EL (cell line): Measurements from ENCODE around the gene MARCHF10.
A peak's percentile ranks its signal among the peaks of the same experiment; 100 is the strongest.
"Not testable (repeated sequence)": the region's sequence is repeated elsewhere in the genome, so short reads cannot be mapped to it uniquely, and the experiment has no call there.

ENCODE experiments used
- DNase-seq: peaks from one replicate; pipeline ENCODE4 v3.0.0-alpha.2; 2016

MARCHF10 gene

DNA sequence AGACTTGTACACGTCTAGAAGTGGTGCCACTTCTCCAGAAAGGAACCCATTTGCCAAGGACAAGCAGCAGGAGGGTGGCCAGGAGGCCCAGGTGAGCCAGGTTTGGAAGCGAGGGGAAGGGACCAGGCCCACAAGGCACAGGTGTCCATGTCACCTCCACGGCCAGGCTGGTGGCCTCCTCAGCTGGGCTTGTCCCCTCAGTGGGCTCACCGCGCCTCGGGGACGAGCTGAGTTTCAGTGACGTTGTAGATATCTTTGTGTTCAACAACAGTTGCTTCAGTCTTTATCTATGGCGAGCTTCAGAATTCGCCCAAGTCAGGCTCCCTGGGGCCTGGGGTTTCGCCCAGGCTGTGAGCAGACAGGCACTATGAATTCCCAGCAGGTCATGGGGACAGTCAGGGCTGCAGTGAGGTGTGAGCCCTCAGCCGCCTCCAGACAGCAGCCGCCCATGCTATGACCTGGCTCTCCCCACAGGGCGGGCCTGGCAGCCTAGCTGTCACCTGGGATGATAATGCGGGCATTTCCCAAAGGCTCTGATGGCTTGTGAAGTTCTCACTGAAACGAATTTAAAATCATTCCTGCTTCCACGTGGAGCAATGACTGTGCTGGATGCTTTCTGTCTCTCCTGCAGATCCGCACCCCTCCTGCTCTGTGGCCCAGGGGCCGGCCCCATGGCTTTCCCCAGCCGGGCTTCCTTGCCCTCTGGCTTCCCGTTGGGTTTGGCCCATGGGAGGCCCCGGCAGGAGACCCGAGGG is 91.1 kb downstream of the MARCHF10 start:
- no peak for DNase-seq

GRCh38 chr17:62715882-62716390 is 92.2 kb downstream of the MARCHF10 start:
- DNase-seq: no peak

DNA sequence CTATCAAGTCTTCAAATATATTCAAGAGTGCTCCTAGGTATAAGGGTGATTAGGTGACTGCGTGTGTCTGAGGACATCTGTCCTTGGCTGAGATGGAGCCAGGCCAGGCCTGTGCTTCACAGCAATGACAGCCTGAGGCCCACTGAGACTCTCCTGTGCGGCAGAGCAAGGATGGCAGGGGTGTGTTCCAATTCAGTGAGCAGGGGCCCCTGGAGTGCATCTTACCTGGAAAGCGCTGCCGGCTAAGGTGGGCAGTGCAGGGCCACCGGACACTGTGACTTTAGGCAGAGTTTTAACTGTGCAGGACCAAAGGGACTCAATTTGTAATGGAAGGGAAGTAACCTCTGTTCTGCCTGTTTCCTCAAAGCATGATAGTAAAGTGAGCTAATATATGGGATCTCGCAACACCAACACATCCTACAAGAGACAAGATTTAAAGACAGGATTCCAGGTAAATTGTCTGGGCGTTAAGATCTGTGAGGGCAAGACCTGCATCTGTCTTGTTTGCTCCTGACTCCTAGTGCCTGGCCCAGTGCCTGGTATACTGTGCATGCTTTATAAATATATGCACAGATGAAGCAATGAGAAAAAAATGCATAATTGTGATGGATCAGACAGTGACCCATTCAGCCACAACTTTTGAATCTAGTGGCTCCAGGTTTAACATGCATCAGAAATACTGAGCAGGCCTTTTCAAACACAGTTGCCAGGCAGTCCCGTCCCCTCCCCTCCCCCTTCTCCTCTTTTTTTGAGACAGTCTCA is 93.9 kb downstream of the MARCHF10 start:
- DNase-seq: peak; percentile 76

GRCh38 chr17:62713086-62713881 is 94.8 kb downstream of the MARCHF10 start:
- no peak for DNase-seq

DNA sequence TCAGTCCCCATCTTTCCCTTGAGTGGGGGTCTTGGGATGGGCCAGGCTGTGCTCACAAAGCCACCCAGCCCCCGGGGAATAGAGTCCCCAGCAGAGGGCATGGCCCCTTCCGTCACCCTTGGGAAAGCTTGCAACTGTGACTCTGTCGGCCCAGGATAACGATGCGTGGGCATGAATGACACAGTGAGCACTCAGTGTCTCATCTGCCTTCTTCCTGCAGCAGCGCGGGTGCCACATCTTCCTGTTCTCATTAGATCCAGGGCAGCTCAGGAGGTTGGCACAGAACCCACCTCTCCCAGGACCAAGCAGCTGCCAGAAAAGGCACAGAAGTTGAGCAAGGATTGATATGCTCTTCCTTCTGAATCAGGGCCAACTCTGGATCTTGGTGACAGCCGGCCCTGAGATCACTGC is 95.9 kb downstream of the MARCHF10 start:
- no peak for DNase-seq

GRCh38 chr17:62708587-62708986 is 99.5 kb downstream of the MARCHF10 start:
- DNase-seq: no peak

DNA sequence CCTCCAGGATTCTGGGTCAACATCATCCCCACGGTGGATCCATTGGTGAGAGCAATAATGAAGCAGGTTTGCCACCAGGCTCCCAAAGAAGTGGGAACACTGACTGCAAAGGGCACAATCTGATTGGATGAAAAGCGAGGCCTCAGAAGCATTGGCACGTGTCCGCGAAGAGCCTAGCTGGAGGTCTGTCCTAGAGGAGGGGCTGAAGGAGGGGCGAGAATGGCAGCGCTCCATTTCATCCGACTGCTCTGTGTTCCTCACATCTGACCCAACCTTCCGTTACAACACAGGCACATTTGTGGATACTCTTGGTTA is 100.7 kb downstream of the MARCHF10 start:
- DNase-seq: no peak

DNA sequence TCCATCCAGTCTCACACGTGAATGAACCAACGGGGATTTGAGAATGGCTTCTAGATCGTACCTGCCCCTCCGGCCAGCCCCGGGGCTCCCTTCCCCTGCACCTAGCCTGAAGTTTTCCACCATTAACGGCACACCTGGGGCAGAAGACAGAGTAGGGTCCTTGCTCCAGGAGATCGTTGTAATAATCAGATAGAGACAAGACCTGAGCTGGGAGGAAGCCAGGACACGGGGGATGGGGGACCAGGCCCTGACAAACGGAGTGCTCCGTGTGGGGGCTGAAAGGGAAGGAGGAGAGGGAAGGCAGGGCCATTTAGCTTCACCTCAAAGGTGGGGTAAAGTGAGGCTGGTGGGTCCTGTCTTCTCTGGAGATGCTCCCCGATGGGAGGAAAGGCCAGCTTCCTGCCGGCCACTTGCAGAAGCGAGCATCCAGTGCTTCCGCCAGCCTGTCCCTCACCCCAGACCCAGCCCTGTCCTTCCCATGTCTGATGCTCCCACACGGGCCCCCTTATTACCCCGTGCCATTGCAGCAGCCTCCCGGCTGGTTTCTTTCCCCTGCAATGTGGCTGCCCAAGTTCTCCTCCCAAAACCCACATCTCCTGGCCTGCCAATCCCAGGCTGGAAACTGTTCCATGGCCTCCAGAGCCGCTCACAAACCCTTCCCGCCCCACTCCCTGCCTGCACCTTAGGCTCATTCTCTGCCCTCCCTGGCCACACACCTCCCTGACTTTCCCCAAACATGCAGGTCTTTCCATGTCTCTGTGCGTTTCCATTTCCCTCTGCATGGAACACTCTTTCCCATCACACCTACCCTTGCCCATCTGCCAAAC is 101.3 kb downstream of the MARCHF10 start:
- no peak for DNase-seq

DNA sequence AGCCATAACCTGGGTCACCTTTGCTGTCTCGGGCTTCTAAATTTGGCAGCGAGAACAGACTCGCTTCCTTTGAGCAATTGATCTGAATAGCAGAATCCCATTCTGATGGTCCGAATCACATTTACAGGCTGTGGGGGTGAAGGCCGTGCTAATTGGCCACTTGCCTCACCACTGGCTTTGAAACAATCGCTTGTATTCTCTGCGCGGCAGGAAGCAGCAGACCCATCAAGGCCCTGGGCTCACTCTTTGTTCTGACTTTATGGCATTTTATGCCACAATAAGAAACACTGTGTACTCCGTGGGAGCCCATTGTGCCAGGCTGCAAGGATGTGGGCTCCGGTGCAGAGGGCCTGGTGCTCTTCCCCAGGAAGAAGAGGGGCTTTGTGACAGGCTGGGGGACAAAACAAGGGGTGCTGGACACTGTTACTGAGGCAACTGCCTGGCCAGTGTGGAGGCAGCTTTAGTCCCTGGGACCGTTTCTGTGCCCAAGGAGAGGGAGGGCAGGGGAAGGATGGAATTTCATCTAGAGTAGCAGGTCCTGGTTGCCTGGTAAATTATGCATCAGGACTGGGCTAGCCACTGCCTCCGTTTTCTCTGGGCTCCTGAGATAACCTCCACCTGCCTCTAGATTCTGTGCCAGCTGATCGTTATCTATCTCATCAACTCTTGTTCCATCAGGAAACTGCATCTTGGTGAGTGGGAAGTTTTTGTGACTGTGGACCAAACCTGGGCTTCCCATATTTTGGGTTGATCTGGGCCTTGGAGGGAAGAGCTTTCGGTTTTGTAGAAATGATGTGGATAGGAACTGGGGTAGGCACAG is 102.1 kb downstream of the MARCHF10 start:
- peak; percentile 51 for DNase-seq

GRCh38 chr17:62705156-62705777 is 102.8 kb downstream of the MARCHF10 start:
- DNase-seq: peak; percentile 30

- peak; percentile 61 for DNase-seq
Observed at GRCh38 chr17:62704381-62704971, 103.6 kb downstream of the MARCHF10 start.

DNA sequence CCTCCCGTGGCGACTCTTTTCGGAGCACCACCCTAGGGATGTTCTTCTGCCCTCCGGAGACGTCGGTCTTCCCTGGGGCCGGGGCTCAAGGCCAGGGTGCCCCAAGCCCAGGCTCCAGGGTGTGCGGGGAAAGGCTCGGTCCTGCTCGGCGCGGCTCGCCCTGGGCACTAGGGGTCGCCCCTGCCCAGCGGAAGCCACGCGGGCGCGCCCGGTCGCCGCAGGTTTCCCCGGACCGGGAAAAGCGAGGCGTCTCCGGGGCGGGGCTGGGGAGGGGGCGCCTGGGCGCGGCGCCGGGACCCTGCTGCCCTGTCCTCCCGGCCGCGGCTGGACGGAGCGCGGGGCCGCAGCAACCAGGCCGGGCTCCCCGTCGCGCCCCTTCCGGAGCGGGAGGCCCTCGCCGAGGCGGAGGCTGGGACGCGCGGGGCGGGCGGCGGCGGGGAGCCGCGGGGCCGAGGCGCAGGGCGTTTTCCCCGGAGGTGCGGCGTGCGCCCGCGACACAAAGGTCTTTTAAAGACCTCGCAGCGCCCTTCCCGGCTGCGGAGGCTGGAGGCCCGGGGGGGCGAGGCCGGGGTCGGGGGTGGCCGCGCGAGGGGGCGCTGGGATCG is 104.2 kb downstream of the MARCHF10 start:
- DNase-seq: peak; percentile 72

- DNase-seq: peak; percentile 74
Observed at GRCh38 chr17:62703261-62703775, 104.8 kb downstream of the MARCHF10 start.

GRCh38 chr17:62702746-62703260 is 105.3 kb downstream of the MARCHF10 start:
- no peak for DNase-seq

DNA sequence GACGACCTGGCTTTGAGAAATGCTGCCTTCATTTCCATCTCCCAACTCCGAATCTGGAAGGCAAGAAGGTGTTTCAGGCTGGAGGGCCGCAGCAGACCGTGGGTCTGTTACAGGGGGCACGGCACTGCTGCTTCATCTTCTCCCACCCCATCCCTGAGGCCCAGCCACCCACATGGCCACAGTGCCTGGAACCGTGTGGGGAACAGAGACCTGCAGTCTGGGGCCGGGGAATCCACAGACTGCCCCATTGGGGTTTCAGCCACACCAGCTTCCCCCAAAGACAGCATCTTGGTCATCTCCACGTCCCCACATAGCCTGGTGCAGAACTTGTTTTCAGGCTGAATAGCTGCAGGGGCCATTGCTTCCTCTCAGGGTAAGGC is 106.4 kb downstream of the MARCHF10 start:
- no peak for DNase-seq

- no peak for DNase-seq
Observed at GRCh38 chr17:62700964-62701705, 107.0 kb downstream of the MARCHF10 start.

- not testable (repeated sequence) for DNase-seq
Observed at GRCh38 chr17:62698459-62698858, 109.7 kb downstream of the MARCHF10 start.

GRCh38 chr17:62696726-62697490 is 111.2 kb downstream of the MARCHF10 start:
- DNase-seq: no peak
